HepG2 (cell line): ENCODE measurements around the gene PGPEP1. TPM values are rescaled to one million over a fixed set of nuclear protein-coding genes. Genes with fewer than 3 reads are reported as not detected.

Experiments used
- AKAP8 ChIP-seq: sonication (generic); formaldehyde crosslinking; IDR thresholded peaks from 2 replicates; pipeline ENCODE4 v1.5.1; 2020; ENCODE audit warnings: mild to moderate bottlenecking, missing genetic modification reagents
- FOXJ3 ChIP-seq: sonication (generic); formaldehyde crosslinking; IDR thresholded peaks from 2 replicates; pipeline ENCODE4 v1.4.0; 2020; ENCODE audit warnings: missing genetic modification reagents, mild to moderate bottlenecking, borderline replicate concordance
- HMGXB4 ChIP-seq, 2 experiments: sonication (generic) in 1 of 2; formaldehyde crosslinking in 1 of 2; IDR thresholded peaks; 2 replicates each; pipeline versions ENCODE4 v1.4.0 to v1.6.1; 2018 to 2020; ENCODE audit warnings: missing genetic modification reagents in 2 of 2, borderline replicate concordance in 1 of 2, low read depth in 1 of 2, mild to moderate bottlenecking in 1 of 2, missing biosample characterization in 1 of 2
- ISL2 ChIP-seq: sonication (generic); formaldehyde crosslinking; IDR thresholded peaks from 2 replicates; pipeline ENCODE4 v1.5.0; 2020; ENCODE audit warnings: missing genetic modification reagents
- KLF15 ChIP-seq: sonication (generic); formaldehyde crosslinking; IDR thresholded peaks from 2 replicates; pipeline ENCODE4 v1.8.1; 2023; ENCODE audit warnings: borderline replicate concordance, mild to moderate bottlenecking, inconsistent platforms, missing genetic modification reagents, mixed read lengths
- KLF6 ChIP-seq: IDR thresholded peaks from 2 replicates; pipeline ENCODE4 v1.8.0; 2016; ENCODE audit warnings: missing biosample characterization, missing genetic modification reagents
- POLR2AphosphoS5 ChIP-seq: IDR thresholded peaks from 2 replicates; pipeline ENCODE4 v1.6.1; 2012; ENCODE audit warnings: low read depth, low read length
- YY1 ChIP-seq: IDR thresholded peaks from 2 replicates; pipeline ENCODE4 v1.6.1; 2011; ENCODE audit warnings: low read length, low read depth, moderate library complexity, mild to moderate bottlenecking; ENCODE audit not compliant: insufficient read depth, insufficient replicate concordance
- ZBTB40 ChIP-seq, 2 experiments: fragments of 450-650 bp in 1 of 2; sonication (generic) in 1 of 2; formaldehyde crosslinking in 1 of 2; IDR thresholded peaks; 2 replicates each; pipeline versions ENCODE4 v1.6.1 to v1.8.0; 2016 to 2022; ENCODE audit warnings: antibody characterized with exemption in 1 of 2, mild to moderate bottlenecking in 1 of 2, missing genetic modification reagents in 1 of 2
- ZFP62 ChIP-seq: sonication (generic); formaldehyde crosslinking; IDR thresholded peaks from 2 replicates; pipeline ENCODE4 v1.4.0; 2020; ENCODE audit warnings: missing genetic modification reagents
- ZGPAT ChIP-seq: IDR thresholded peaks from 2 replicates; pipeline ENCODE4 v1.6.1; 2016; ENCODE audit warnings: mild to moderate bottlenecking
- ZKSCAN1 ChIP-seq: fragments of 150-350 bp; IDR thresholded peaks from 2 replicates; pipeline ENCODE4 v1.6.1; 2014; ENCODE audit warnings: low read length
- ZNF17 ChIP-seq: sonication (generic); formaldehyde crosslinking; IDR thresholded peaks from 2 replicates; pipeline ENCODE4 v1.5.0; 2020; ENCODE audit warnings: mild to moderate bottlenecking, missing genetic modification reagents
- ZNF777 ChIP-seq: sonication (generic); formaldehyde crosslinking; IDR thresholded peaks from 2 replicates; pipeline ENCODE4 v1.4.0; 2020; ENCODE audit warnings: missing genetic modification reagents
- ZNF788 ChIP-seq: sonication (generic); formaldehyde crosslinking; IDR thresholded peaks from 2 replicates; pipeline ENCODE4 v1.5.0; 2020; ENCODE audit warnings: mild to moderate bottlenecking, missing genetic modification reagents, borderline replicate concordance
- ZNF891 ChIP-seq: sonication (generic); formaldehyde crosslinking; IDR thresholded peaks from 2 replicates; pipeline ENCODE4 v1.5.0; 2020; ENCODE audit warnings: mild to moderate bottlenecking, missing genetic modification reagents
- polyA plus RNA-seq, 8 experiments: library from polyadenylated mRNA; depleted of rRNA in 3 of 8; stranded (reverse) in 7 of 8; unstranded in 1 of 8; fragments of >200 nt; fragmentation: Illumina TruSeq in 4 of 8; extraction: Trizol in 4 of 8; gene quantifications; 2 replicates each; pipeline versions ENCODE4 v1.2.1 to v1.2.3, GENCODE V29; 2011 to 2016; ENCODE audit warnings: low read depth in 4 of 8, missing spikeins in 1 of 8, mixed read lengths in 1 of 8; ENCODE audit not compliant: insufficient read depth in 1 of 8
- total RNA-seq, 5 experiments: library from RNA; depleted of rRNA; stranded (reverse); fragments of >200 nt; fragmentation: Illumina TruSeq; extraction: Trizol; gene quantifications; 2 replicates each; pipeline ENCODE4 v1.2.3, GENCODE V29; 2016; ENCODE audit warnings: low read depth in 1 of 5

Gene PGPEP1
- total and polyA plus RNA-seq, 2 of the 13 experiments (the other 11 are each of a cell fraction or from before 2014, with no cell fraction given), result 53.1 to 56.6 TPM

- TF ChIP-seq FOXJ3 (CRISPR knock-in tag) (no peak), ZNF777 (peak; percentile 54; the same call in 1 of the 2 replicates), ZNF891 (CRISPR knock-in tag) (peak; percentile 78), KLF15 (CRISPR knock-in tag) (no peak), ZFP62 (CRISPR knock-in tag) (no peak), ZBTB40 (IDR thresholded peaks at IDR 0.05) (no peak), ZBTB40 (CRISPR knock-in tag; IDR thresholded peaks at IDR 0.05) (no peak), KLF6 (CRISPR knock-in tag) (peak; percentile 75; the same call in 1 of the 2 replicates), ZNF17 (CRISPR knock-in tag) (no peak), ZKSCAN1 (no peak), ZGPAT (peak; percentile 94), ISL2 (CRISPR knock-in tag) (no peak), ZNF788 (CRISPR knock-in tag) (no peak), POLR2AphosphoS5 (no peak; the same call in 1 of the 2 replicates), AKAP8 (CRISPR knock-in tag) (peak; percentile 29; the same call in 1 of the 2 replicates), YY1 (no peak), HMGXB4 (CRISPR knock-in tag; IDR thresholded peaks at IDR 0.05; ENCODE audit: borderline replicate concordance in 1 of 2, low read depth in 1 of 2) (peak; percentile 66 to 70)
These were observed 48.6 kb upstream of the PGPEP1 start (continued) for GRCh38 chr19:18291590-18292461.
